SJCRH30 (cell line): ENCODE measurements around the gene ATG5. TPM values are rescaled to one million over a fixed set of nuclear protein-coding genes. Genes with fewer than 3 reads are reported as not detected.
"Not testable (repeated sequence)": the region's sequence is repeated elsewhere in the genome, so short reads cannot be mapped to it uniquely, and the experiment has no call there.

Experiments
- DNase-seq, 2 experiments: peaks; one replicate each; pipeline ENCODE4 v3.0.0-alpha.2; 2015 to 2020
- H3K27ac ChIP-seq: fragments of 250-450 bp; sonication (Bioruptor Pico); 2 replicates; pipeline ENCODE4 v1.5.1; 2020; ENCODE audit warnings: mild to moderate bottlenecking, moderate library complexity
- H3K27me3 ChIP-seq: fragments of 250-450 bp; sonication (Bioruptor Pico); 2 replicates; pipeline ENCODE4 v1.5.1; 2020; ENCODE audit warnings: mild to moderate bottlenecking, moderate library complexity
- H3K36me3 ChIP-seq: fragments of 250-450 bp; sonication (Bioruptor Pico); 2 replicates; pipeline ENCODE4 v1.5.1; 2020; ENCODE audit warnings: mild to moderate bottlenecking, moderate library complexity
- H3K4me1 ChIP-seq: fragments of 250-450 bp; sonication (Bioruptor Pico); 2 replicates; pipeline ENCODE4 v1.5.1; 2020; ENCODE audit warnings: mild to moderate bottlenecking, moderate library complexity
- H3K4me3 ChIP-seq: fragments of 250-450 bp; sonication (Bioruptor Pico); 2 replicates; pipeline ENCODE4 v1.5.1; 2020; ENCODE audit warnings: mild to moderate bottlenecking, moderate library complexity
- H3K9me3 ChIP-seq: fragments of 250-450 bp; sonication (Bioruptor Pico); replicated peaks from 2 replicates; pipeline ENCODE4 v1.5.1; 2020; ENCODE audit warnings: mild to moderate bottlenecking, moderate library complexity
- total RNA-seq: library from RNA; depleted of rRNA; stranded (reverse); fragments of >200 nt; shearing (Covaris generic); gene quantifications from 2 replicates; pipeline ENCODE4 v1.2.3, GENCODE V29; 2014

The ATG5 gene
- total RNA-seq, 1 experiment from 2014 or later: 49.1 TPM

DNA sequence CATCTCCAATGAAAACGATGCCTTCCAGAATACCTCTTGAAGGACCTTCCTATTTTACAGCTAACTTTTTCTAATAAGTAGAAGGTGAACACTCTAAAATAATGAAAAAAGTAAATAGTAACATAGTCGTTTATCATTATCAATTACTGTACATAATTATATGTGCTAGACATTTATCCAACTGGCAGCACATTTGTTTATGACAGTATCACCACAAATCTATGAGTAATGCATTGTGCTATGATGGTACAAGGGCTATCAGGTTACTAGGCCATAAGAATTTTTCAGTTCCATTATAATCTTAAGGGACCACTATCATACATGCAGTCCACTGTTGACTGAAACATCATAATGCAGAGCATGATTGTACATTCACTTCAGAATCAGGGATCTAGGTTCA lies 68.4 kb downstream of the ATG5 start:
- H3K36me3 ChIP-seq: peaks cover 5% of the 10 kb centered on the region
- no peak overlapping the region for H3K4me3 ChIP-seq
- H3K27me3 ChIP-seq: no peaks in the 10 kb centered on the region
- no peak overlapping the region for H3K27ac ChIP-seq
- peak in 1 of 2 experiments; percentile 32 for DNase-seq
- H3K9me3 ChIP-seq: no peaks in the 10 kb centered on the region; the same call in 1 of the 2 replicates
- peaks cover 26% of the 10 kb centered on the region for H3K4me1 ChIP-seq

DNA sequence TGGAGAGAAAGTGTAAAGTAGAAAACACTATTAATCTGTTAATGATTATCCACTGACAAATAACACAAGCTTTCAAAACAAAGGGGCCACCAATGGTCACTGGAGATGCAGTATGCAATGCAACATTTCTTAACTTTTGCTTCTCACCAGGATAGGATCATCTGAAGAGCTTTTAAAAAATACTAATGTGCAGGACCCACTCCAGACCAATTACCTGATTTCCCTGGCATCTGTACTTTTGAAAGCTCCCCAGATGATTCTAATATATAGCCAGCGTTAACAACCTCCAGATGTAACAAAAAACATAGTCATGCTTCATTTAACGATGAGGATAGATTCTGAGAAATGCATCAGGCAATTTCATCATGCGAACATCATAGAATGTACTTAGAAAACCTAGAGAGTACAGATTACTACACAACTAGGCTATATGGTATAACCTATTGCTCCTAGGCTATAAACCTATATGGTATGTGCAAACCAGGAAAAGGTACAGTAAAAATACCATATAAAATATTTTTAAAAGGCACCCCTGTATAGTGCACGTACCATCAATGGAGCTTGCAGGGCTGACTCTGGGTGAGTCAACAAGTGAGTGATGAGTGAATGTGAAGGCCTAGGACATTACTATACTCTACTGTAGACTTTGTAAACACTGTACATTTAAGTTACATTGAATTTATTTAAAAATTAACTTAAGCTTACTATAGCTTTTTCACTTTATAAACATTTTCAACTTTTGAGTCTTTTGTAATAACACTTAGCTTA lies 69.2 kb downstream of the ATG5 start:
- no peaks in the 10 kb centered on the region; the same call in 1 of the 2 replicates for H3K9me3 ChIP-seq
- peaks cover 5% of the 10 kb centered on the region for H3K36me3 ChIP-seq
- no peak for DNase-seq
- H3K27ac ChIP-seq: no peak overlapping the region
- H3K4me1 ChIP-seq: peaks cover 20% of the 10 kb centered on the region
- no peaks in the 10 kb centered on the region for H3K27me3 ChIP-seq
- no peak overlapping the region for H3K4me3 ChIP-seq

DNA sequence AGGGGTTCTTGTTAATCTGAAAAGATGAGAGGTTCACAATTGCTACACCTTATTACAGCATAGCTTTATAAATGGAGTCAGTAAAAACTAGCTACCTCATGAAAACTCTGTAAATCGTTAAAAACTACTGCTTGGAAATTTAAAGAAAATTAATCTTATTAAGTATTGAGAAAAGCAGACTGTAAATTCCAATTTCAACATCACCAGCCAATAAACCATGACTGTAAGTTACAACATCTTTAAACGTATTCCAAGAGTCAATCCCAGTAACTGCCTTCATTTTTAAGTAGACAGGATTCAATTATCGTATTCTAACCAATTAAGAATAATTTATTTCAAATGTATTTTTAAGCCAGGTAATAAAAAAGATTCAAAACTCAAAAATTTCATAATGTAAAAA lies 70.3 kb downstream of the ATG5 start:
- H3K9me3 ChIP-seq: no peaks in the 10 kb centered on the region
- H3K4me1 ChIP-seq: peaks cover 14% of the 10 kb centered on the region
- H3K36me3 ChIP-seq: peaks cover 5% of the 10 kb centered on the region
- no peak overlapping the region for H3K27ac ChIP-seq
- no peaks in the 10 kb centered on the region for H3K27me3 ChIP-seq
- H3K4me3 ChIP-seq: no peak overlapping the region
- DNase-seq: no peak

DNA sequence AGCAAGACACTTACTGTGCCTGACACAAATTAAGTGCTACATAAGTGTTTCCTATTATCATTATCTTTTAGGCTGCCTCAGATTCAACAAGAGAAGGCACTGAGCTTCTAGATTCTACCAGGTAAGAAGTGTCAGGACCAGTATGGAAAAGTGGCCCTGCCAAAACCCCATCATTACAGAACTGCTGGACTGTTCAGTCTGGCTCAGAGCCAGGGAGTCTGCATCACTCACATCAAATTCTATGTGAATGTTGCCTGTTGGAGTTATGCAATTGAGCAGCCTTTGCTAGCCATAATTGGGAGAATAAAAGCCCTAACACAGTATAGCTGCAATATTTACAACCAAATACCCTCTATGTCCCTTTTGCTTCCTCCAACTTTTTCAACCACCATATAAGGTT lies 70.9 kb downstream of the ATG5 start:
- H3K27ac ChIP-seq: no peak overlapping the region
- no peak overlapping the region for H3K4me3 ChIP-seq
- H3K36me3 ChIP-seq: peaks cover 5% of the 10 kb centered on the region; the same call in 1 of the 2 replicates
- no peaks in the 10 kb centered on the region for H3K9me3 ChIP-seq
- H3K4me1 ChIP-seq: peaks cover 14% of the 10 kb centered on the region
- H3K27me3 ChIP-seq: no peaks in the 10 kb centered on the region
- DNase-seq: no peak

DNA sequence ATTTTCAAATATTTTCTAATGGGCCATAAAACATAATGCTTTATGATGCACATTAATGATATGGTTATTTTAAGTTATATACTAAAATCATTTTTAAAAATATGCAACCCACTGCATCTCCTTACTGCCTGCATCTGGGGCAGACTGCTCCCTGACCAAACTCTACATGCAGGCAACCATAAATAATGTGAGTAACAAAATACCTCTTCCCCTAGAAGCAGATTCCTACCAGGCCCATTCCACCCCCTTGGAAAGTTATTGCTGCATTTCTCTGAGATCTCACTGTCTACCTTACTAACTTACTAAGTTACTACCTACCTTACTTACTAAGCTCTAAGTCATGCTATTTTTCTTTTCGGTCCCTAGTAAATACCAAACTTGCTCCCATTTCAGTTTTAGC lies 71.8 kb downstream of the ATG5 start:
- DNase-seq: no peak
- Histone ChIP-seq H3K27me3 (no peaks in the 10 kb centered on the region), H3K9me3 (no peaks in the 10 kb centered on the region), H3K4me3 (no peak overlapping the region), H3K4me1 (peaks cover 14% of the 10 kb centered on the region), H3K27ac (no peak overlapping the region), H3K36me3 (no peaks in the 10 kb centered on the region)

DNA sequence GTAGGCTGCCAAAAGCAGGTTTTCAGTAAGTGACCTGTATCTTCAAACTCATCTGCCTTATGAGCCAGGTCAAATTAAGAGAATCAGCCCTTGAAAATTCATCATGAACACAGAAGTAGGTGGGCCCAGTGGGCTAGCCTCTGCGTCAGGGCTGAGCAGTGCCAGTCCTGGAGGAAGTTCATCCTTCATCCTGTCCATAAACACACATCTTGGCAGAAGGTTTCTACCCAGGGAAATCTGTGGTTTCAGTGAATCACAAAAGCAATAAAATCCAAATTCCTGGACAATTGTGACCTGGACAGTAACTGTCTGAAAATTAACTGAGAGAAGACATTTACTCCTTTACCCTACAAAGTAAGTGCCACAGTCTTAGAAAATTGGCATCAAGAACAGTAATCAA lies 72.4 kb downstream of the ATG5 start:
- no peak for DNase-seq
- Histone ChIP-seq H3K27ac (no peak overlapping the region), H3K27me3 (no peaks in the 10 kb centered on the region), H3K36me3 (no peaks in the 10 kb centered on the region), H3K4me1 (peaks cover 14% of the 10 kb centered on the region), H3K9me3 (no peaks in the 10 kb centered on the region), H3K4me3 (no peak overlapping the region)

DNA sequence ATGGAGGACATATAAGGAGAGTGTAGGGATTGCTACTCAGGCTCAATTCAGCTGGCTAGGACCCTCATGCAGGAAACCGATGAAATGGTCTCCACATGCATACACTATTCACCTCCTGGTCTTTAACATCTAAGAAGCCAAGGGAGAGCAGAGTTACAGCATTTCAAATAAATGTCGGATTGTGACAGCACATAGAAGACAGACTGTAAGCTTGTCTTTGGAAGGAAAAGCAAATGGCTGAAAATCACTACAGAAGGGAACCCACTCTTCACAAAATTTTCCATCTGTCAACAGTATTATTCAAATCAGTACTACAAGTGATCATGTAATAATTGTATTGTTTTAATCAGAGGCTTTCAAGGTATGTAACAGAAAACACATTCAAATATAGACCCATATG lies 72.9 kb downstream of the ATG5 start:
- DNase-seq: no peak
- 0 out of 2 replicates have a peak, but pooled peaks cover 1% of the 10 kb centered on the region for H3K36me3 ChIP-seq
- no peak overlapping the region for H3K27ac ChIP-seq

DNA sequence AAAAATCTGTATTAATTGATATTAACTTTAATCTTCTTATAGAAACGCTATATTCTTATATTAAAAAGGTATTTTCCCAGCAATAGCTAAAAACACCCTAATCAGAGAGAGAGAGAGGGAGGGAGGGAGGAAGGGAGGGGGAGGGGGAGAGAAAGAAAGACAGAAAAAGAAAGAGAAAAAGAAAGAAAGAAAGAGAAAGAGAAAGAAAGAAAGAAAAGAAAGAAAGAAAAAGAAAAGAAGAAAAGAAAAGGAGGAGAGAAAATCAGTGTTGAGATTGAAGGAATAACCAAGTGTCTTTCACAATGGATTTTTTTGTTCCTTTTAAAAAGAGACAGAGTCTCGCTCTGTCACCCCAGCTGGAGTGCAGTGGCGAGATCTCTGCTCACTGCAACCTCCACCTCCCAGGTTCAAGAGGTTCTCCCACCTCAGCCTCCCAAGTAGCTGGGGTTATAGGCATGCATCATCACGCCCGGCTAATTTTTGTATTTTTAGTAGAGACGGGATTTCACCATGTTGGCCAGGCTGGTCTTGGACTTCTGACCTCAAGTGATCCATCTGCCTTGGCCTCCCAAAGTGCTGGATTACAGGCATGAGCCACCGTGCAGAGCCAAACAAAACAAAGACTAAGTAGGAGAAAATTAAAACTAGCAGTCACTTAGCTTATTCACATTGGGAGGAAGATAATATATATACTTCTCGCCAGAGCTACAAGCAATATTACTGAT lies 73.9 kb downstream of the ATG5 start:
- H3K27ac ChIP-seq, H3K36me3 ChIP-seq, H3K4me1 ChIP-seq, DNase-seq, H3K9me3 ChIP-seq, H3K27me3 ChIP-seq, H3K4me3 ChIP-seq: not testable (repeated sequence)

More for the DNA sequence above, 72.9 kb downstream of the ATG5 start:
- H3K9me3 ChIP-seq: no peaks in the 10 kb centered on the region
- peaks cover 13% of the 10 kb centered on the region for H3K4me1 ChIP-seq
- no peaks in the 10 kb centered on the region for H3K27me3 ChIP-seq
- no peak overlapping the region for H3K4me3 ChIP-seq

DNA sequence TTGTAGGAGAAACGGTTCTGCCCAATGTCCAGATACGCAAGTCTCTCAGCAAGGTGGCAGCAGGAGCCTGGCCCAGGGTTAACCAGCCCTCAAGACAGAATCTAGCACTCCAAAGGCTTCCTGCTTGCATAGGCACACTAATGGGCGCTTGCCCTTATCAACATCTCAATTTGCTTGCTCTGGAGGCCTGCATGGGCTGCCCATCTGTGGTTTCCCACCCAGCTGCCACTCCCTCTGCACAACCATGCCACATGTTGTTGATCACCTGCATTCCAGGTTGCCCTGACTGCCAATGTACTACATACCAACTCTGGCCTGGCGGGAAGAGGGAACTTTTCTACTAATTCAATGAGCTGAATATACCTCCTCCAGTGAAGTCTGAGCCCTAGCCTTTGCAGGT lies 74.6 kb downstream of the ATG5 start:
- Histone ChIP-seq H3K27me3 (no peaks in the 10 kb centered on the region), H3K27ac (no peak overlapping the region), H3K4me3 (no peak overlapping the region), H3K36me3 (peaks cover 9% of the 10 kb centered on the region; the same call in 1 of the 2 replicates), H3K4me1 (0 out of 2 replicates have a peak, but pooled peaks cover 5% of the 10 kb centered on the region), H3K9me3 (no peaks in the 10 kb centered on the region)
- no peak for DNase-seq

DNA sequence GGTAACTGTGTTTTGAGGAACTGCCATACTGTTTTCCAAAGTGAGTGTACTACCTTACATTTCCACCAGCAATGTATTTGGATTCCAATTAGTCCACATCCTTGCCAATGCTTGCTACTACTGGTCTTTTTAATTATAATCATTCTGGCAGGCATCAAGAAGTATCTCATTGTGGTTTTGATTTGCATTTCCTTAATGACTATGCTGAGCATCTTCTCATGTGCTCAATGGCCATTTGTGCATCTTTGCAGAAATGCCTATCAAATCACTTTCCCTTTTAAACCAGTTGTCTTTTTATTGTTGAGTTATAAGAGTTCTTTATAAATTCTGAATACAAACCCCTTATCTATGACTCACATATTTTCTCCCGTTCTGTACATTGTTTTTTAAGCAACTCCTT lies 75.9 kb downstream of the ATG5 start:
- Histone ChIP-seq H3K27me3 (no peaks in the 10 kb centered on the region), H3K4me1 (0 out of 2 replicates have a peak, but pooled peaks cover 5% of the 10 kb centered on the region), H3K36me3 (peaks cover 9% of the 10 kb centered on the region; the same call in 1 of the 2 replicates), H3K9me3 (no peaks in the 10 kb centered on the region), H3K4me3 (no peak overlapping the region), H3K27ac (no peak overlapping the region)
- DNase-seq: no peak

DNA sequence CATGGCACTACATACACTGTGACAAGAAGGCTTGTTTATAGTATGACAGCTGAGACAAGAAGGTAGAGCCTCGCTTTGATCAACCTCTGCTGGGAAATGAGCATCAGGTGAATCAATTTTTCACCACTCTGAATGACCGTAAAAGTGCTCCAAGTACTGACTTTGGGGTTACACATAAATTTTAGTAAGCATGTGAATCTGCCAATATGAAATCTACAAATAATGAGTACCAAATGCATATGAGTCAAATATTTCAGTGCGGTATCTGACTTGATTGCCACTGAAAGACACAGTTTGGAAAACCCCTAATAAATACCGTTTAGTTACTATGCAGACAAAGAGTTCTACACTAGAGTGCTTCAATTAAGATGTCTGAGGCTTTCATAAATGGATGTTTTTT lies 77.8 kb downstream of the ATG5 start:
- Histone ChIP-seq H3K27me3 (no peaks in the 10 kb centered on the region), H3K4me3 (no peak overlapping the region), H3K27ac (no peak overlapping the region), H3K9me3 (no peaks in the 10 kb centered on the region), H3K4me1 (no peaks in the 10 kb centered on the region), H3K36me3 (peaks cover 9% of the 10 kb centered on the region; the same call in 1 of the 2 replicates)
- DNase-seq: no peak

DNA sequence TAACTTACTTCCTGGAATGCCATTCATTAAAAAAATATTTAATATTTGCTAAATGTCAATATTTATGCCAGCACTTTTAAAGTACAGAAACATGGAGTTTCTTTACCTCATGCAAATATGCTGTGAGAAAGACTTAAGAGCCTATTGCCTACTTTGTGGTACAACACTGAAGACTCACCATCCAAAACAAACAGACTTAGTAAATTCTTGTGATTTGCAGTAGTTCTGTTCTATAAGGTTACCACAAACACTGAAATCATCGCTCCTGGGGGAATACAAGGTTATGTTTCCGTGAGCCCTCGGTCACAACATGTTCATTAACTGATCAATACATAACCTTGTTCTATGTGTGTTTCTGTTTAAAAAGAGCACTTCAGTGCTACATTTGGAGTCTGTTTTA lies 78.3 kb downstream of the ATG5 start:
- no peaks in the 10 kb centered on the region for H3K27me3 ChIP-seq
- H3K4me3 ChIP-seq: no peak overlapping the region
- H3K27ac ChIP-seq: no peak overlapping the region
- no peak for DNase-seq
- no peaks in the 10 kb centered on the region for H3K9me3 ChIP-seq
- no peaks in the 10 kb centered on the region for H3K4me1 ChIP-seq
- H3K36me3 ChIP-seq: peaks cover 9% of the 10 kb centered on the region; the same call in 1 of the 2 replicates

DNA sequence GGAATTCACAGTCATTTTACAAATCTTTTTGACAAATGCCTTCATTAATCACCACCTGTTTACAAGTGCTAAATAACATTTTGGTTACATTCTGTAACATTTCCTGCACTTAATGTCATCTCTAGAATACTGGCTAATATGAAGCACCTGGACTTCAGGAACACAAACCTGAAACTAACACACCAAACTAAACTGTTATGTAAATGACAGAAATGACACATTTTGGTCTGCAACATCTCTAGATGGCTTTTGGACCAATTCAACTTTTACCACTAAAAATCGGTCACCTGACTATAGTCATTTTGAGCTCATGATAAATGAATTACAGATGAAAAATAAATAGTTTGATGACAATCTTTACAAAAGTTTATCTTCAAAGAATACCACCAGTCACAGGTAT lies 80.6 kb downstream of the ATG5 start:
- H3K36me3 ChIP-seq: peaks cover 9% of the 10 kb centered on the region; the same call in 1 of the 2 replicates
- no peak overlapping the region for H3K27ac ChIP-seq
- no peaks in the 10 kb centered on the region for H3K4me1 ChIP-seq
- no peaks in the 10 kb centered on the region for H3K27me3 ChIP-seq
- no peak for DNase-seq
- H3K9me3 ChIP-seq: no peaks in the 10 kb centered on the region
- H3K4me3 ChIP-seq: no peak overlapping the region

DNA sequence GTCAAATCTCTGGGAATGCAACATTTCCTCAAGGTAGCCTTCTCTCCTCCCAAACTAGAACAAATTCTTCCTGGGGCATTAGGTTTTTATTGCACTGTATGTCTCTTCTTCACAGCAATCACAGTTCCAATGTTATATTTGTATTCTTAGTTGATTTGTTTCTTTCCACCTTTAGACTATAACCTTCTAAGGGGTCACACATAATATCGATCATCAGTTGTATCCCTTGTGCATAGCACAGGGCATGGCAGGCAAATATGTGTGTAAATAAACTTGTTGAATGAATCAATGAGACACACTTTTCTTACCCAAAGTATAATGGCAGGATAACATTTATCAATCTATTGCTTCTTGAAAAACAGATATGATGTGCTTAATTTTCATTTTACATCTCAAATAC lies 81.0 kb downstream of the ATG5 start:
- Histone ChIP-seq H3K36me3 (peaks cover 9% of the 10 kb centered on the region; the same call in 1 of the 2 replicates), H3K4me3 (no peak overlapping the region), H3K9me3 (no peaks in the 10 kb centered on the region), H3K27me3 (no peaks in the 10 kb centered on the region), H3K4me1 (no peaks in the 10 kb centered on the region), H3K27ac (no peak overlapping the region)
- DNase-seq: no peak

DNA sequence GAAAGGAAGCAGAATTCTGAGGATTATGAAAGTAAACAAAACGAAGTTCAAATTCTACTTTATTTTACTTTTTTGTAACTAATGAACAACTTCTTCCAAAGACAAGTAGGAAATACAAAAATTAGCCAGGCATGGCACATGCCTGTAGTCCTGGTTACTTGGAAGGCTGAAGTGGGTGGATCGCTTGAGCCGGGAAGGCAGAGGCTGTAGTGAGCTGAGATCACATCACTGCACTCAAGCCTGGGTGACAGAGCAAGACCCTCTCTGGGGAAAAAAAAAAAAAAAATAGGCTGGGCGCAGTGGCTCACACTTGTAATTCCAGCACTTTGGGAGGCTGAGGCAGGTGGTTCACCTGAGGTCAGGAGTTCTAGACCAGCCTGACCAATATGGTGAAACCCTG lies 82.3 kb downstream of the ATG5 start:
- H3K4me1 ChIP-seq: no peaks in the 10 kb centered on the region
- H3K27ac ChIP-seq: no peak overlapping the region
- H3K9me3 ChIP-seq: no peaks in the 10 kb centered on the region
- peaks cover 9% of the 10 kb centered on the region; the same call in 1 of the 2 replicates for H3K36me3 ChIP-seq
- DNase-seq: no peak
- H3K27me3 ChIP-seq: no peaks in the 10 kb centered on the region
- no peak overlapping the region for H3K4me3 ChIP-seq
